GM12873 (cell line): ENCODE results near the gene CASP4.

Source experiments
- CTCF ChIP-seq: IDR thresholded peaks from 2 replicates; pipeline ENCODE4 v1.5.1; 2012; ENCODE audit warnings: low read depth, mild to moderate bottlenecking, moderate library complexity, low read length, control low read depth; ENCODE audit not compliant: insufficient read depth; ENCODE audit errors: missing control alignments

Gene CASP4

GRCh38 chr11:104925850-104926249 is 42.5 kb downstream of the CASP4 start:
- TF ChIP-seq CTCF: no peak

- no peak for TF ChIP-seq CTCF
These were observed 50.1 kb downstream of the CASP4 start for GRCh38 chr11:104918113-104918824.

GRCh38 chr11:104917271-104918112 is 50.9 kb downstream of the CASP4 start:
- no peak for TF ChIP-seq CTCF

GRCh38 chr11:104916442-104916841 is 51.9 kb downstream of the CASP4 start:
- no peak for TF ChIP-seq CTCF

GRCh38 chr11:104912102-104912501 is 56.3 kb downstream of the CASP4 start:
- no peak for TF ChIP-seq CTCF

- TF ChIP-seq CTCF: no peak
These were observed 60.2 kb downstream of the CASP4 start for GRCh38 chr11:104908186-104908531.

GRCh38 chr11:104907521-104908185 is 60.7 kb downstream of the CASP4 start:
- TF ChIP-seq CTCF: no peak
